T-cell (primary cell): Measurements from ENCODE around the gene TRPM5. TPM values are rescaled to one million over a fixed set of nuclear protein-coding genes. Genes with fewer than 3 reads are reported as not detected.

Experiments
- ATAC-seq, 4 experiments: fragments of 200-7000 bp in 3 of 4; fragments of 150-1000 bp in 1 of 4; cut with Tn5 transposase; replicated peaks in 1 of 4; 1 replicate in 3 of 4; 2 replicates in 1 of 4; pipeline ENCODE4 v1.10.0; 2021; ENCODE audit warnings: moderate library complexity in 3 of 4, mild to moderate bottlenecking in 2 of 4, moderate number of reproducible peaks in 1 of 4
- CTCF ChIA-PET, 2 donors: fragments of 300-600 bp; sonication (Branson Sonifier 250); formaldehyde crosslinking; loops; one replicate each; lab custom pipeline; 2022; ENCODE audit warnings: antibody characterized with exemption in 2 of 2; lab: Charles Lee
- POLR2A ChIA-PET, 2 donors: fragments of 300-600 bp; sonication (Branson Sonifier 250); formaldehyde crosslinking; loops; one replicate each; lab custom pipeline; 2022; ENCODE audit warnings: antibody characterized with exemption in 2 of 2; lab: Charles Lee
- DNase-seq, 35 experiments: peaks; one replicate each; pipeline versions ENCODE4 v3.0.0 to v3.0.0-alpha.2; 2013 to 2023
- H3K27ac ChIP-seq: one replicate; pipeline ENCODE4 v1.5.1; 2013; ENCODE audit warnings: low read length
- H3K27me3 ChIP-seq, 2 experiments: replicated peaks in 1 of 2; 1 replicate in 1 of 2; 2 replicates in 1 of 2; pipeline versions ENCODE4 v1.6.1 to v1.7.0; 2013; ENCODE audit warnings: low read length in 1 of 2, mixed read lengths in 1 of 2; ENCODE audit not compliant: control insufficient read depth in 2 of 2, insufficient read depth in 2 of 2; ENCODE audit errors: extremely low read depth in 1 of 2
- H3K36me3 ChIP-seq, 2 donors: 1 replicate in 1 of 2; 2 replicates in 1 of 2; pipeline versions ENCODE4 v1.6.1 to v1.7.0; 2013; ENCODE audit warnings: low read length in 1 of 2; ENCODE audit not compliant: control insufficient read depth in 2 of 2, insufficient read depth in 1 of 2; ENCODE audit errors: extremely low read depth in 1 of 2
- H3K4me1 ChIP-seq, 2 experiments: 1 replicate in 1 of 2; 2 replicates in 1 of 2; pipeline versions ENCODE4 v1.6.1 to v1.7.0; 2013; ENCODE audit warnings: low read length in 2 of 2, mixed read lengths in 1 of 2; ENCODE audit not compliant: insufficient read depth in 2 of 2, control insufficient read depth in 1 of 2; ENCODE audit errors: extremely low read depth in 1 of 2
- H3K4me3 ChIP-seq, 2 donors: 1 replicate in 1 of 2; 2 replicates in 1 of 2; pipeline versions ENCODE4 v1.5.1 to v1.7.0; 2013; ENCODE audit warnings: mild to moderate bottlenecking in 2 of 2, low read length in 1 of 2, moderate library complexity in 1 of 2; ENCODE audit not compliant: control insufficient read depth in 1 of 2; ENCODE audit errors: extremely low read depth in 1 of 2
- H3K9me3 ChIP-seq: 2 replicates; pipeline ENCODE4 v1.7.0; 2013
- H3K27ac Mint-ChIP-seq, 2 donors: one replicate each; pipeline ENCODE4 v1.8.0; 2020 to 2021; ENCODE audit warnings: mild to moderate bottlenecking in 2 of 2, mixed read lengths in 2 of 2
- H3K27me3 Mint-ChIP-seq, 2 donors: one replicate each; pipeline ENCODE4 v1.8.0; 2021 to 2022; ENCODE audit warnings: mixed read lengths in 2 of 2
- H3K36me3 Mint-ChIP-seq: one replicate; pipeline ENCODE4 v1.8.0; 2021; ENCODE audit warnings: mixed read lengths
- H3K4me1 Mint-ChIP-seq, 3 donors: one replicate each; pipeline ENCODE4 v1.8.0; 2020 to 2022; ENCODE audit warnings: mixed read lengths in 3 of 3, mild to moderate bottlenecking in 1 of 3
- H3K4me3 Mint-ChIP-seq, 3 donors: one replicate each; pipeline ENCODE4 v1.8.0; 2020 to 2022; ENCODE audit warnings: mild to moderate bottlenecking in 3 of 3, mixed read lengths in 3 of 3, moderate library complexity in 3 of 3
- H3K9me3 Mint-ChIP-seq, 3 donors: one replicate each; pipeline ENCODE4 v1.8.0; 2020 to 2022; ENCODE audit warnings: mixed read lengths in 3 of 3
- WGBS: methylation state at CpG from one replicate; pipeline ENCODE4 v1.1.5; 2013; ENCODE audit warnings: missing lambda C conversion rate; ENCODE audit not compliant: insufficient coverage; 5-methylcytosine and 5-hydroxymethylcytosine counted together
- total RNA-seq, 35 experiments: library from RNA in 6 of 35; stranded (reverse) in 6 of 35; fragments of 120-200 nt in 1 of 35; gene quantifications; one replicate each; pipeline versions ENCODE4 v1.2.1 to v1.2.4 and lab custom pipeline; 2013 to 2026

The TRPM5 gene
- total RNA-seq, 5 donors from 2014 or later (not counting 1 experiment from before 2014, with no cell fraction given) = 0.07 to 0.73 (median 0.22) TPM

DNA sequence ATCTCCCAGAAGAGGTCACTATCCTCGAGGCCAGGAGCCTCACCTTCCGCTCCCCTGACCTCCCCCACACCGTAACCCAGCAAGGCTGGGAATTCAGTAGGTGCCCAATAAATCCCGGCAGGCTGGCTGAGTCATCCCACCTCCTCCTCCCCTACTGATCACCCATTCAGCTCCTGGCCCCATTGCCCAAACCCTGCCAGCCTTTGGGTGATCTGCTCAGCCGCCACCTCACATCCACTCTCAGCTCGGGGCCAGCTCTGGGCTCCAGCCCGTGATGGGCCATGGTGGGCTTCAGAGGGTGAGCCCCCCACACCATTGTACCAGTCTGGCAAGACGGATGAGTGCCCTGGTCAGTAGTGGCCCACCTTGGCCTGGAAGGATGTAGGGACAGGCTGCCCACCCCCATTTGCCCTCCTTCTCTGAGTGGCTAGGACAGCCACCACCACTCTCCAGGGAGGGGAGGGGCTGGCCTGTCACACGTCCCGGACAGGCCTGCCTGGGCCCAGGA lies 8.2 kb downstream of the TRPM5 start:
- H3K4me1 Mint-ChIP-seq = no peaks in the 10 kb centered on the region
- WGBS = 77% methylated on average over 8 of the region's 10 CpGs
- H3K4me3 Mint-ChIP-seq = no peak overlapping the region
- Histone ChIP-seq H3K36me3 (no peaks in the 10 kb centered on the region), H3K4me1 (no peaks in the 10 kb centered on the region), H3K9me3 (no peaks in the 10 kb centered on the region), H3K4me3 (no peak overlapping the region), H3K27ac (no peak overlapping the region), H3K27me3 (peaks cover 0 to 20% of the 10 kb centered on the region in 2 experiments)
- ATAC-seq (no peak), DNase-seq (no peak)
- H3K36me3 Mint-ChIP-seq = no peaks in the 10 kb centered on the region
- H3K27ac Mint-ChIP-seq = no peak overlapping the region
- H3K9me3 Mint-ChIP-seq = no peaks in the 10 kb centered on the region
- CTCF ChIA-PET = no interaction called here
- no peaks in the 10 kb centered on the region for H3K27me3 Mint-ChIP-seq
- POLR2A ChIA-PET = no interaction called here

DNA sequence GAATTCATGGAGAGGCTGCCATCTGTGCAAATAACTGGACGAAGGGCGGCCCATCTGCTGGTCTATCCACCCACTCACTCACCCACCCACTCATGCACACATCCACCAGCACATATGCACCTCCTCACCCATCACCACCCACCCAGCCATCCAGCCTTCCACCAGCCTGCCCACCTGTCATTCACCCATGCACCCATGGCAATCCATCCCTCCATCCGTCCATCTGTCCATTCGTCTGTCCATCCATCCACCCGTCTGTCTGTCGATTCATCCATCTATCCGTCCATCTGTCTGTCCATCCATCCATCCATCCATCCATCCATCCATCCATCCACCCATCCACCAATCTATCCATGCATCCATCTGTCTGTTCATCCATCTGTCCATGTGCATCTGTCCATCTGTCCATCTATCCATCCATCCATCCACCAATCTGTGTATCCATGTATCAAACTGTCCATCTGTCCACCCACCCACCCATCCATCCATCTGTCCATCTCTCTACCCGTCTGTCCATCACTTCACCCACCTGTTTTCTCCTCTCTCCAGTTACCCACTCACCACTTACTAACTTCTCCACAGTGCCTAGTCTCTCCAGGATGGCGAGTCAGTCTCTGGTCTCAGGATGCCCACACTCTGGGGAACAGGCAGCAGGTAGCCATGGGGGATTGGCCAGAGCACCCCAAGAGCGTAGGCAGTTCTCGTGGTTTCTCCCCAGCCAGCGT lies 8.9 kb downstream of the TRPM5 start:
- no peaks in the 10 kb centered on the region for H3K36me3 Mint-ChIP-seq
- Histone ChIP-seq H3K4me3 (no peak overlapping the region), H3K36me3 (no peaks in the 10 kb centered on the region), H3K27ac (no peak overlapping the region), H3K9me3 (no peaks in the 10 kb centered on the region), H3K27me3 (peaks cover 0 to 15% of the 10 kb centered on the region in 2 experiments), H3K4me1 (no peaks in the 10 kb centered on the region)
- H3K4me3 Mint-ChIP-seq = no peak overlapping the region
- no peak for DNase-seq
- 84% methylated on average over 12 of the region's 12 CpGs for WGBS
- H3K27me3 Mint-ChIP-seq = no peaks in the 10 kb centered on the region
- ATAC-seq = no peak
- no peaks in the 10 kb centered on the region for H3K4me1 Mint-ChIP-seq
- CTCF ChIA-PET = no interaction called here
- H3K9me3 Mint-ChIP-seq = no peaks in the 10 kb centered on the region
- POLR2A ChIA-PET = no interaction called here
- H3K27ac Mint-ChIP-seq = no peak overlapping the region

DNA sequence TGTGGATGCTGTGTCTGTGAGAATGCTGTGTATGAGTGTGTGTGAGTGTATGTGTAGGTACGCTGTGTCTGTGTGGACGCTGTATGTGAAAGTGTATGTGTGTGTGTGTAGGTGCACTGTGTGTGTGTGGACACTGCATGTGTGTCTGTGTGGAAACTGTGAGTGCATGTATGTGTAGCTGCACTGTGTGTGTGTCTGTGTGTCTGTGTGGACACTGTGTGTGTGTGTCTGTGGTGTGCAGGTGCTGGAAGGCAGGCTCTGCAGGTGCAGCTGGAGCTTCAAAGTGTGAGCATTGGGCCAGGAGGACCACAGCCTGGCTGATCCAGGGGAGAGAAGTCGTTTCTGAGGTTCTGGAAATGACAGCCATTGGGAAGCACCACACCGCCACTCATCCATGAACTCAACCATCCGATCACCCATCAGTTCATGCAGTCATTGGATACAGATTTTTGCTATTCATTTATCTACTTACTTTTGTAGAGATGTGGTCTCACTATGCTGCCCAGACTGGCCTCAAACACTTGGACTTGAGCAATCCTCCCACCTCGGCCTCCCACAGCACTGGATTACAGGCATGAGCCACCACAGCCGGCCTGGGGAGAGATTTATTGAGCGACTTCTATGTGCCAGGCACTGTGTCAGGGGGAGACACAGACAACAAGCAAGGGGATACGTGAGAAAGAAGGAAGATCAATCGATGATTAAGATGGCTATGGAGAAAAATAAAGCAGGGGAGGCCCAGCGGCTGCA lies 9.6 kb downstream of the TRPM5 start:
- Histone ChIP-seq H3K27ac (no peak overlapping the region), H3K36me3 (no peaks in the 10 kb centered on the region), H3K4me3 (no peak overlapping the region), H3K27me3 (peaks cover 0 to 15% of the 10 kb centered on the region in 2 experiments), H3K9me3 (no peaks in the 10 kb centered on the region), H3K4me1 (no peaks in the 10 kb centered on the region)
- POLR2A ChIA-PET = no interaction called here
- ATAC-seq = no peak
- CTCF ChIA-PET = no interaction called here
- H3K36me3 Mint-ChIP-seq = no peaks in the 10 kb centered on the region
- H3K4me1 Mint-ChIP-seq = no peaks in the 10 kb centered on the region
- no peaks in the 10 kb centered on the region for H3K9me3 Mint-ChIP-seq
- no peaks in the 10 kb centered on the region for H3K27me3 Mint-ChIP-seq
- H3K27ac Mint-ChIP-seq = no peak overlapping the region
- no peak for DNase-seq
- no peak overlapping the region for H3K4me3 Mint-ChIP-seq
- 90% methylated on average over 6 of the region's 11 CpGs for WGBS

DNA sequence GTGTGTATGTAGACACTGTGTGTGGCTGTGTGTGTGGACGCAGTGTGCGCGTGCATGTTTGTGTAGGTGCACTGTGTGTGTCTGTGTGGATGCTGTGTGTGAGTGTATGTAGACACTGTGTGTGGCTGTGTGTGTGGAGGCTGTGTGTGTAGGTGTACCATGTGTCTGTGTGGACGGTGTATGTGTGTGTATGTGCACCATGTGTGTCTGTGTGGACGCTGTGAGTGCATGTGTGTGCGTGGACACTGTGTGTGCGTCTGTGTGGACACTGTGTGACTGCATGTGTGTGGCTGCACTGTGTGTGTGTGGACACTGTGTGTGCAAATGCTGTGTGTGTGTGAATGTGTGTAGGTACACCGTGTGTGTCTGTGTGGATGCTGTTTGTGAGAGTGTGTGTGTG lies 10.3 kb downstream of the TRPM5 start:
- ATAC-seq = no peak
- DNase-seq = no peak
- Mint-ChIP-seq H3K36me3 (no peaks in the 10 kb centered on the region), H3K27me3 (no peaks in the 10 kb centered on the region), H3K4me1 (no peaks in the 10 kb centered on the region), H3K27ac (no peak overlapping the region), H3K4me3 (no peak overlapping the region), H3K9me3 (no peaks in the 10 kb centered on the region)
- no peak overlapping the region for H3K27ac ChIP-seq
- no peaks in the 10 kb centered on the region for H3K9me3 ChIP-seq
- 93% methylated on average over 8 of the region's 8 CpGs for WGBS
- no peak overlapping the region for H3K4me3 ChIP-seq
- H3K4me1 ChIP-seq = no peaks in the 10 kb centered on the region
- ChIA-PET POLR2A (no interaction called here), CTCF (no interaction called here)
- no peaks in the 10 kb centered on the region for H3K36me3 ChIP-seq
- H3K27me3 ChIP-seq = peaks cover 0 to 15% of the 10 kb centered on the region in 2 experiments

DNA sequence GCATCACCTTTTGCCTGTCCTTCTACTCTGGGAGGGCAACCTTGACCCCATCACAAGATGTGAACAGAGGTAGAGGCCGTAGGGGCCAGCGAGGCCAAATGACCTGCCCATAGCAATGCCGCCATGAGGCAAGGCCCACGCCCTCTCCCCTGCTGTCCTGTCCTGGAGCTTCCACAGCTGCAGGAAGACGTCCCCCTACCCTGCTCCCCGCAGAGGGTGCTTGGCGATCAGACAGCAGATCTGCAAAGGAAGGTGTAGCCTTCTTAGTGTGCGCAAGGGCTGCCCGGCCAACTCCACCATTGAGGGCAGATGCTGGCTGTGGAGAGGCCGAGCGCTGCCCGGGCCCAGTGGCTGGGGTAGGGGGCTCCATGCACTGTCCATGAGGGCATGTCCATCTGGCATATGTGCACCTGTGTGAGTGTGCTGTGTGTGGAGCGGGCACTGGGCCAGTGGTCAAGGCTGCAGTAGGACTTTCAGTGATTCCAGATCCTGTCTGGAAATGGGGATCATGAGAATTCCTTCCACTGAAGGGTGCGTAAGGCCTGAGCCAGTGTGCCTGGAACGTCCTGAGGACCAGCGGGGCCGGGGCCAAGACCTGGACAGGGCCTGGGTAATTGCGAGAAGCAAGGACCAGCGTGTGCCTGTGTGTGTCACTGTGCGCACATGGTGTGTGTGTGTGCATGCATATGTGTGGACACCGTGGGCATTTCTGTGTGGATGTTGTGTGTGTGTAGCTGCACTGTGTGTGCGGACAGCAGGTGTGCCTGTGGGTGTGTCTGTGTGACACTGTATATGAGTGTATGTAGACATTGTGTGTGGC lies 11.0 kb downstream of the TRPM5 start:
- no peaks in the 10 kb centered on the region for H3K4me1 ChIP-seq
- H3K27me3 Mint-ChIP-seq = no peaks in the 10 kb centered on the region
- H3K4me3 Mint-ChIP-seq = no peak overlapping the region
- H3K4me3 ChIP-seq = no peak overlapping the region
- ChIA-PET POLR2A (no interaction called here), CTCF (no interaction called here)
- no peak for DNase-seq
- no peak for ATAC-seq
- no peaks in the 10 kb centered on the region for H3K9me3 Mint-ChIP-seq
- no peaks in the 10 kb centered on the region for H3K4me1 Mint-ChIP-seq
- 92% methylated on average over 20 of the region's 22 CpGs for WGBS
- no peaks in the 10 kb centered on the region for H3K36me3 Mint-ChIP-seq
- H3K27ac ChIP-seq = no peak overlapping the region
- H3K27ac Mint-ChIP-seq = no peak overlapping the region
- peaks cover 0 to 15% of the 10 kb centered on the region in 2 experiments for H3K27me3 ChIP-seq
- H3K36me3 ChIP-seq = no peaks in the 10 kb centered on the region
- H3K9me3 ChIP-seq = no peaks in the 10 kb centered on the region

DNA sequence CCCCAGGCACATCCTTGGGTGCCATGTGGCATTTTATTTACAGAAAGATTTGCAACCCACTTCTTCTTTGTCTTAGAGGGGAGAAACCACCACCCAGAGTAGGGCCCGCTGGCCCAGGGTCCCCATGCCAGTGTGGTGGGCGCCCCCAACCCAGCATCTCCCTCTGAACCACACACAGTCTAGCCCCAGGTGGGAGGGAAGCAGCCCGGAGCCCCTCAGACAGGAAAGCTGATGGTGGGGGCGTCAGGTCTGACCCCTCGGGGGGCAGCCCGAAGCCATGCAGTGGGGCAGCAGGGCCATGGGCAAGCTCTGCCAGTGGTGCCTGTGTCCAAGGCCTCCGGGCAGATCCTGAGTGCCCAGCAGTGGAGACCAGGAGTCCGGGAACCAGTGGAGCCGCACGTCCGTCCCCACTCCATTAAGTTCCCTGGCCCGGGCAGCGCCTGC lies 11.7 kb downstream of the TRPM5 start:
- Histone ChIP-seq H3K4me3 (no peak overlapping the region), H3K9me3 (no peaks in the 10 kb centered on the region), H3K27me3 (peaks cover 0 to 15% of the 10 kb centered on the region in 2 experiments), H3K4me1 (no peaks in the 10 kb centered on the region), H3K27ac (no peak overlapping the region), H3K36me3 (no peaks in the 10 kb centered on the region)
- Mint-ChIP-seq H3K27ac (no peak overlapping the region), H3K4me3 (no peak overlapping the region), H3K36me3 (no peaks in the 10 kb centered on the region), H3K9me3 (no peaks in the 10 kb centered on the region), H3K4me1 (no peaks in the 10 kb centered on the region), H3K27me3 (no peaks in the 10 kb centered on the region)
- DNase-seq (no peak), ATAC-seq (no peak)
- CTCF ChIA-PET = no interaction called here
- 95% methylated on average over 8 of the region's 13 CpGs for WGBS
- POLR2A ChIA-PET = no interaction called here
